Gastrocnemius medialis (tissue), 4 donors: ENCODE data around the gene ADARB2.

Experiments used
- POLR2A ChIP-seq, 2 donors: fragments of 450-650 bp; IDR thresholded peaks; one replicate each; pipeline ENCODE4 v1.6.1; 2017; ENCODE audit warnings: antibody characterized with exemption in 2 of 2, mild to moderate bottlenecking in 2 of 2, moderate library complexity in 2 of 2
- TF ChIP-seq, protein P1 (sequence below), 5 experiments: fragments of 450-650 bp in 3 of 5; fragments of 200-600 bp in 2 of 5; sonication (generic) in 2 of 5; IDR thresholded peaks in 4 of 5; conservative IDR thresholded peaks in 1 of 5; 1 replicate in 4 of 5; 2 replicates in 1 of 5; pipeline ENCODE4 v1.5.1; 2016 to 2019; ENCODE audit warnings: antibody characterized with exemption in 5 of 5, mild to moderate bottlenecking in 3 of 5, moderate library complexity in 3 of 5

DNA sequence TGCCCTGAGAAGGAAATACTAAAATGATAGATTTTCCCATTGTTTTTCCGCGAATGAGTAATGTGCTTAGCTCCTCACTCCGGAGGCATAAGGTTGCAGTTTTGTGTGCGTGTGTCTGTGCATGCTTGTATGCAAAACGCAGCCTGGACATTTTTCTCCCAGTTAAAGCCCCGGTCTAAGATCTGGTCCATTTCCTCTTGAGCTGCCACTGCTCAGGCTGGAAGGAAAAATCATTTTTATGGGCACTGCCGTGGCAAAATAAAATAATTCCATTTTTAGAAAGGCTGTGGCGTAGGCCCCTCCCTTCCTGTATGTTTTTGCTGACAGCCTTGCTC lies 420.5 kb downstream of the ADARB2 start:
- TF ChIP-seq, protein P1, sequence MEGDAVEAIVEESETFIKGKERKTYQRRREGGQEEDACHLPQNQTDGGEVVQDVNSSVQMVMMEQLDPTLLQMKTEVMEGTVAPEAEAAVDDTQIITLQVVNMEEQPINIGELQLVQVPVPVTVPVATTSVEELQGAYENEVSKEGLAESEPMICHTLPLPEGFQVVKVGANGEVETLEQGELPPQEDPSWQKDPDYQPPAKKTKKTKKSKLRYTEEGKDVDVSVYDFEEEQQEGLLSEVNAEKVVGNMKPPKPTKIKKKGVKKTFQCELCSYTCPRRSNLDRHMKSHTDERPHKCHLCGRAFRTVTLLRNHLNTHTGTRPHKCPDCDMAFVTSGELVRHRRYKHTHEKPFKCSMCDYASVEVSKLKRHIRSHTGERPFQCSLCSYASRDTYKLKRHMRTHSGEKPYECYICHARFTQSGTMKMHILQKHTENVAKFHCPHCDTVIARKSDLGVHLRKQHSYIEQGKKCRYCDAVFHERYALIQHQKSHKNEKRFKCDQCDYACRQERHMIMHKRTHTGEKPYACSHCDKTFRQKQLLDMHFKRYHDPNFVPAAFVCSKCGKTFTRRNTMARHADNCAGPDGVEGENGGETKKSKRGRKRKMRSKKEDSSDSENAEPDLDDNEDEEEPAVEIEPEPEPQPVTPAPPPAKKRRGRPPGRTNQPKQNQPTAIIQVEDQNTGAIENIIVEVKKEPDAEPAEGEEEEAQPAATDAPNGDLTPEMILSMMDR (IDR thresholded peaks at IDR 0.05 in 4 of 5, conservative IDR thresholded peaks at IDR 0.05 in 1 of 5): no peak
- no peak for TF ChIP-seq POLR2A (IDR thresholded peaks at IDR 0.05)
